Endothelial cell of umbilical vein (primary cell): ENCODE results near the gene THEM4. TPM values are rescaled to one million over a fixed set of nuclear protein-coding genes. Genes with fewer than 3 reads are reported as not detected.

Source experiments
- BruUV-seq: library from RNA; stranded (reverse); fragments of 400-500 nt; replicated peaks from 2 replicates; lab custom pipeline; 2021; lab: Mats Ljungman, UMichigan
- CTCF ChIA-PET: fragments of 300-600, 350-600 bp; sonication (Branson Sonifier 250); formaldehyde crosslinking; loops from one replicate; lab custom pipeline; 2021; ENCODE audit warnings: antibody characterized with exemption, inconsistent platforms; lab: Charles Lee
- POLR2A ChIA-PET: fragments of 300-600, 350-600 bp; sonication (Branson Sonifier 250); formaldehyde crosslinking; loops from one replicate; lab custom pipeline; 2021; ENCODE audit warnings: antibody characterized with exemption, inconsistent platforms; lab: Charles Lee
- DNase-seq: peaks from one replicate; pipeline ENCODE4 v3.0.0-alpha.2; 2011; ENCODE audit warnings: low read depth, low spot score
- FAIRE-seq: peaks from 2 replicates; lab custom pipeline; 2011; peaks lifted over from hg19 to GRCh38; lab: Jason Lieb, UNC
- H2AFZ ChIP-seq: 2 replicates; pipeline ENCODE4 v1.6.0; 2012; ENCODE audit warnings: low read depth, low read length, control low read depth, inconsistent platforms
- H3K27ac ChIP-seq: 2 replicates; pipeline ENCODE4 v1.5.1; 2011; ENCODE audit warnings: low read depth, mild to moderate bottlenecking, control low read depth, low read length, moderate library complexity; ENCODE audit not compliant: insufficient read depth
- H3K27me3 ChIP-seq, 2 experiments: 2 replicates each; pipeline versions ENCODE4 v1.6.0 to v1.6.1; 2011; ENCODE audit warnings: low read length in 2 of 2, mixed read lengths in 1 of 2; ENCODE audit not compliant: control insufficient read depth in 2 of 2, insufficient read depth in 2 of 2
- H3K36me3 ChIP-seq, 2 experiments: 2 replicates in 1 of 2; 3 replicates in 1 of 2; pipeline ENCODE4 v1.5.1; 2011; ENCODE audit warnings: low read length in 2 of 2, mild to moderate bottlenecking in 1 of 2, moderate library complexity in 1 of 2; ENCODE audit not compliant: control insufficient read depth in 2 of 2, insufficient read depth in 2 of 2; ENCODE audit errors: extremely low read depth in 1 of 2
- H3K4me1 ChIP-seq: 3 replicates; pipeline ENCODE4 v1.5.1; 2011; ENCODE audit warnings: mild to moderate bottlenecking, low read length; ENCODE audit not compliant: control insufficient read depth, insufficient read depth; ENCODE audit errors: extremely low read depth
- H3K4me2 ChIP-seq: 2 replicates; pipeline ENCODE4 v1.6.1; 2011; ENCODE audit warnings: low read length, control low read depth, mixed read lengths; ENCODE audit not compliant: insufficient read depth
- H3K4me3 ChIP-seq, 3 experiments: fragments of 200-600 bp in 1 of 3; sonication (generic), shearing (Covaris generic) in 1 of 3; replicated peaks in 1 of 3; 2 replicates each; pipeline ENCODE4 v1.5.1; 2011 to 2016; ENCODE audit warnings: control low read depth in 3 of 3, low read length in 3 of 3, mild to moderate bottlenecking in 2 of 3, inconsistent platforms in 1 of 3, low read depth in 1 of 3, moderate library complexity in 1 of 3; ENCODE audit not compliant: insufficient read depth in 1 of 3
- H3K79me2 ChIP-seq: 2 replicates; pipeline ENCODE4 v1.6.0; 2012; ENCODE audit warnings: low read length, inconsistent platforms; ENCODE audit not compliant: control insufficient read depth, insufficient read depth
- H3K9ac ChIP-seq: replicated peaks from 2 replicates; pipeline ENCODE3; 2011; ENCODE audit warnings: low read length, control low read depth; ENCODE audit not compliant: insufficient read depth; ENCODE audit errors: extremely low read depth
- H3K9me1 ChIP-seq: replicated peaks from 3 replicates; pipeline ENCODE4 v1.6.0; 2011; ENCODE audit warnings: mild to moderate bottlenecking, low read length; ENCODE audit not compliant: control insufficient read depth, insufficient read depth; ENCODE audit errors: extremely low read depth
- H3K9me3 ChIP-seq: replicated peaks from 2 replicates; pipeline ENCODE4 v1.5.1; 2012; ENCODE audit warnings: low read length, inconsistent platforms; ENCODE audit not compliant: control insufficient read depth, insufficient read depth
- H4K20me1 ChIP-seq: replicated peaks from 2 replicates; pipeline ENCODE3; 2011; ENCODE audit warnings: mild to moderate bottlenecking, low read length; ENCODE audit not compliant: control insufficient read depth, insufficient read depth; ENCODE audit errors: extremely low read depth
- EZH2 ChIP-seq: IDR thresholded peaks from 2 replicates; pipeline ENCODE4 v1.6.1; 2012; ENCODE audit warnings: borderline replicate concordance, low read depth, mild to moderate bottlenecking, moderate library complexity, low read length, inconsistent platforms; ENCODE audit not compliant: severe bottlenecking
- FOS ChIP-seq: IDR thresholded peaks from 2 replicates; pipeline ENCODE4 v1.6.1; 2011; ENCODE audit warnings: mild to moderate bottlenecking, low read length, moderate library complexity, borderline replicate concordance; ENCODE audit not compliant: insufficient read depth
- GATA2 ChIP-seq: IDR thresholded peaks from 2 replicates; pipeline ENCODE4 v1.7.0; 2011; ENCODE audit warnings: low read depth, mild to moderate bottlenecking, moderate library complexity, mixed read lengths, low read length; ENCODE audit not compliant: insufficient read length, insufficient read depth
- JUN ChIP-seq: IDR thresholded peaks from 2 replicates; pipeline ENCODE4 v1.6.1; 2011; ENCODE audit warnings: borderline replicate concordance, low read depth; ENCODE audit not compliant: insufficient read length, insufficient read depth
- MYC ChIP-seq: IDR thresholded peaks from one replicate; pipeline ENCODE4 v1.6.1; 2011; ENCODE audit warnings: mild to moderate bottlenecking, low read depth, low read length
- POLR2A ChIP-seq: IDR thresholded peaks from 2 replicates; pipeline ENCODE4 v1.6.1; 2012; ENCODE audit warnings: low read depth, mild to moderate bottlenecking, control low read depth, low read length
- POLR2AphosphoS5 ChIP-seq: IDR thresholded peaks from 2 replicates; pipeline ENCODE4 v1.6.1; 2012; ENCODE audit warnings: low read depth, mild to moderate bottlenecking, control low read depth, low read length, moderate library complexity; ENCODE audit not compliant: insufficient read depth
- dilution Hi-C: fragments of 300-500 bp; cut with MboI; formaldehyde crosslinking; loops from one replicate; pipeline ENCODE4 v1.15.0; 2019; ENCODE audit warnings: low sequenced_read_pairs; ENCODE audit not compliant: extremely low pct_ligation_motif_present
- intact Hi-C: fragments of 100-400 bp; cut with micrococcal nuclease; formaldehyde crosslinking; loops from one replicate; pipeline ENCODE4 v1.10.0; 2022
- polyA plus RNA-seq, 4 experiments: library from polyadenylated mRNA; depleted of rRNA in 3 of 4; stranded (reverse) in 3 of 4; unstranded in 1 of 4; fragments of >200 nt; gene quantifications; 2 replicates each; pipeline versions ENCODE4 v1.2.1 to v1.2.3, GENCODE V29; 2011 to 2012; ENCODE audit warnings: missing spikeins in 1 of 4
- total RNA-seq: library from RNA; stranded (reverse); gene quantifications from 2 replicates; pipeline ENCODE4 v1.2.3, GENCODE V29; 2021
- TF ChIP-seq, protein P1 (sequence below), 2 donors: IDR thresholded peaks; 1 replicate in 1 of 2; 2 replicates in 1 of 2; pipeline ENCODE4 v1.5.1; 2011; ENCODE audit warnings: low read length in 2 of 2, mild to moderate bottlenecking in 2 of 2, moderate library complexity in 2 of 2, control low read depth in 1 of 2, inconsistent platforms in 1 of 2, low read depth in 1 of 2; ENCODE audit not compliant: insufficient read depth in 1 of 2; ENCODE audit errors: extremely low read depth in 1 of 2
- TF ChIP-seq, protein P2 (sequence below): IDR thresholded peaks from 2 replicates; pipeline ENCODE4 v1.6.1; 2011; ENCODE audit not compliant: insufficient read depth, insufficient read length

Gene THEM4
- total and polyA plus RNA-seq, 2 donors (not counting 3 experiments of a cell fraction or from before 2014, with no cell fraction given), result 22.3 to 24.9 TPM

DNA sequence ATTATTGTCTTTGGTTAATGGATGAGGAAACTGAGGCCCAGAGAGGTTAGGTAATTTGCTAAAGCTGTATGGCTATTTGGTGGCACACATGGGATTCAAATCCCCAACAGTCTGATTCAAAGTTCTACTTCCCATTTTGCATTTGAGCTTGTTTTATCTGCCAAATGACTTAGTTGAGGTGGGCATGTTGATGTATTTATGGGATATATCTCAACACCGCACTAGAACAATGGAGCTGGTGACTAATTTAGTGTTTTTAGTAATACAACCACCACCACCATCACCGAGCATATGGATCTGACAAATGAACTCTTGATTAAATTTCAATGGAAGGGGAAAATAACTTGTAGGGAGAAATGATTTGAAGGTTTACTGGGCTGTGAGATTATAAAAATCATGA, 26.8 kb downstream of the THEM4 start:
- no peaks in the 10 kb centered on the region for H3K27me3 ChIP-seq
- no peaks in the 10 kb centered on the region for H3K9me1 ChIP-seq
- H4K20me1 ChIP-seq, result no peaks in the 10 kb centered on the region
- FAIRE-seq (no peak), DNase-seq (no peak)
- intact Hi-C loops, result no loop called here
- no peaks in the 10 kb centered on the region for H3K79me2 ChIP-seq
- H3K4me3 ChIP-seq, result no peak overlapping the region
- POLR2A ChIA-PET, result no interaction called here
- no peak overlapping the region for H3K27ac ChIP-seq
- no peak overlapping the region for H3K9ac ChIP-seq
- dilution Hi-C loops, result no loop called here
- H3K9me3 ChIP-seq, result no peaks in the 10 kb centered on the region
- H3K36me3 ChIP-seq, result no peaks in the 10 kb centered on the region
- no peak overlapping the region for H2AFZ ChIP-seq
- TF ChIP-seq EZH2 (no peak), POLR2A (no peak), GATA2 (no peak), MYC (no peak), FOS (no peak), JUN (no peak), POLR2AphosphoS5 (no peak)
- TF ChIP-seq, protein P1, sequence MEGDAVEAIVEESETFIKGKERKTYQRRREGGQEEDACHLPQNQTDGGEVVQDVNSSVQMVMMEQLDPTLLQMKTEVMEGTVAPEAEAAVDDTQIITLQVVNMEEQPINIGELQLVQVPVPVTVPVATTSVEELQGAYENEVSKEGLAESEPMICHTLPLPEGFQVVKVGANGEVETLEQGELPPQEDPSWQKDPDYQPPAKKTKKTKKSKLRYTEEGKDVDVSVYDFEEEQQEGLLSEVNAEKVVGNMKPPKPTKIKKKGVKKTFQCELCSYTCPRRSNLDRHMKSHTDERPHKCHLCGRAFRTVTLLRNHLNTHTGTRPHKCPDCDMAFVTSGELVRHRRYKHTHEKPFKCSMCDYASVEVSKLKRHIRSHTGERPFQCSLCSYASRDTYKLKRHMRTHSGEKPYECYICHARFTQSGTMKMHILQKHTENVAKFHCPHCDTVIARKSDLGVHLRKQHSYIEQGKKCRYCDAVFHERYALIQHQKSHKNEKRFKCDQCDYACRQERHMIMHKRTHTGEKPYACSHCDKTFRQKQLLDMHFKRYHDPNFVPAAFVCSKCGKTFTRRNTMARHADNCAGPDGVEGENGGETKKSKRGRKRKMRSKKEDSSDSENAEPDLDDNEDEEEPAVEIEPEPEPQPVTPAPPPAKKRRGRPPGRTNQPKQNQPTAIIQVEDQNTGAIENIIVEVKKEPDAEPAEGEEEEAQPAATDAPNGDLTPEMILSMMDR (IDR thresholded peaks at IDR 0.05; ENCODE audit: extremely low read depth in 1 of 2, insufficient read depth in 1 of 2, low read depth in 1 of 2, low read length in 2 of 2), result no peak
- TF ChIP-seq, protein P2, sequence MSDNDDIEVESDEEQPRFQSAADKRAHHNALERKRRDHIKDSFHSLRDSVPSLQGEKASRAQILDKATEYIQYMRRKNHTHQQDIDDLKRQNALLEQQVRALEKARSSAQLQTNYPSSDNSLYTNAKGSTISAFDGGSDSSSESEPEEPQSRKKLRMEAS, result no peak
- BruUV-seq, result no TSS peak
- H3K4me2 ChIP-seq, result no peak overlapping the region
- peaks cover 7% of the 10 kb centered on the region for H3K4me1 ChIP-seq
- CTCF ChIA-PET, result interaction anchor here (1.0 to 2.3 kb wide), 14 partner anchors 8 to 119 kb away, joined by 3 to 18 read pairs (median 4); no protein-coding TSS in a partner anchor
